Type B pancreatic cell (in vitro differentiated cells): ENCODE data around the gene TNFRSF6B. TPM values are rescaled to one million over a fixed set of nuclear protein-coding genes. Genes with fewer than 3 reads are reported as not detected.

Experiments used
- DNase-seq: peaks from one replicate; pipeline ENCODE4 v3.0.0; 2021; ENCODE audit warnings: mixed read lengths; ENCODE audit not compliant: unreplicated experiment; ENCODE audit errors: extremely low spot score
- H3K27ac Mint-ChIP-seq: 2 replicates; pipeline ENCODE4 v1.8.0; 2021; ENCODE audit warnings: mild to moderate bottlenecking, mixed read lengths
- H3K27me3 Mint-ChIP-seq: 2 replicates; pipeline ENCODE4 v1.8.0; 2021; ENCODE audit warnings: mixed read lengths
- H3K36me3 Mint-ChIP-seq: 2 replicates; pipeline ENCODE4 v1.8.0; 2021; ENCODE audit warnings: mixed read lengths
- H3K4me1 Mint-ChIP-seq: one replicate; pipeline ENCODE4 v1.8.0; 2021; ENCODE audit warnings: mixed read lengths; ENCODE audit not compliant: unreplicated experiment
- H3K4me3 Mint-ChIP-seq: 2 replicates; pipeline ENCODE4 v1.8.0; 2021; ENCODE audit warnings: mild to moderate bottlenecking, mixed read lengths
- H3K9me3 Mint-ChIP-seq: 2 replicates; pipeline ENCODE4 v1.8.0; 2021; ENCODE audit warnings: mixed read lengths
- CTCF ChIP-seq: fragments of 200-600 bp; sonication (generic); conservative IDR thresholded peaks from 2 replicates; pipeline ENCODE4 v1.5.0; 2021; ENCODE audit warnings: antibody characterized with exemption, mild to moderate bottlenecking
- total RNA-seq: library from RNA; stranded (reverse); gene quantifications from 2 replicates; pipeline ENCODE4 v1.2.1, GENCODE V29; 2021; ENCODE audit warnings: low replicate concordance

TNFRSF6B gene
- total RNA-seq, 1 donor from 2014 or later = not detected

GRCh38 chr20:63703471-63703975, 7.1 kb downstream of the TNFRSF6B start:
- Mint-ChIP-seq H3K36me3 (peaks cover 4% of the 10 kb centered on the region), H3K9me3 (no peaks in the 10 kb centered on the region), H3K4me3 (no peak overlapping the region), H3K27ac (no peak overlapping the region), H3K4me1 (peaks cover 8% of the 10 kb centered on the region), H3K27me3 (no peaks in the 10 kb centered on the region)
- no peak for TF ChIP-seq CTCF
- DNase-seq = peak; percentile 66

- Mint-ChIP-seq H3K9me3 (no peaks in the 10 kb centered on the region), H3K27me3 (no peaks in the 10 kb centered on the region), H3K4me3 (no peak overlapping the region), H3K27ac (no peak overlapping the region), H3K4me1 (peaks cover 12% of the 10 kb centered on the region), H3K36me3 (peaks cover 4% of the 10 kb centered on the region)
- no peak for DNase-seq
- no peak for TF ChIP-seq CTCF
Measured at GRCh38 chr20:63703976-63704748, 7.7 kb downstream of the TNFRSF6B start.

GRCh38 chr20:63704749-63705117, 8.3 kb downstream of the TNFRSF6B start:
- H3K36me3 Mint-ChIP-seq = peaks cover 4% of the 10 kb centered on the region
- no peak overlapping the region for H3K27ac Mint-ChIP-seq
- H3K4me3 Mint-ChIP-seq = peak overlapping the region; percentile 67
- H3K27me3 Mint-ChIP-seq = no peaks in the 10 kb centered on the region
- no peak for TF ChIP-seq CTCF
- DNase-seq = no peak
- no peaks in the 10 kb centered on the region for H3K9me3 Mint-ChIP-seq
- peaks cover 12% of the 10 kb centered on the region for H3K4me1 Mint-ChIP-seq

- no peak for TF ChIP-seq CTCF
- no peaks in the 10 kb centered on the region for H3K9me3 Mint-ChIP-seq
- no peak for DNase-seq
- peaks cover 14% of the 10 kb centered on the region for H3K4me1 Mint-ChIP-seq
- no peak overlapping the region for H3K27ac Mint-ChIP-seq
- H3K36me3 Mint-ChIP-seq = peaks cover 6% of the 10 kb centered on the region
- peak overlapping the region; percentile 67 for H3K4me3 Mint-ChIP-seq
- no peaks in the 10 kb centered on the region for H3K27me3 Mint-ChIP-seq
Measured at GRCh38 chr20:63705232-63706026, 9.0 kb downstream of the TNFRSF6B start.

DNA sequence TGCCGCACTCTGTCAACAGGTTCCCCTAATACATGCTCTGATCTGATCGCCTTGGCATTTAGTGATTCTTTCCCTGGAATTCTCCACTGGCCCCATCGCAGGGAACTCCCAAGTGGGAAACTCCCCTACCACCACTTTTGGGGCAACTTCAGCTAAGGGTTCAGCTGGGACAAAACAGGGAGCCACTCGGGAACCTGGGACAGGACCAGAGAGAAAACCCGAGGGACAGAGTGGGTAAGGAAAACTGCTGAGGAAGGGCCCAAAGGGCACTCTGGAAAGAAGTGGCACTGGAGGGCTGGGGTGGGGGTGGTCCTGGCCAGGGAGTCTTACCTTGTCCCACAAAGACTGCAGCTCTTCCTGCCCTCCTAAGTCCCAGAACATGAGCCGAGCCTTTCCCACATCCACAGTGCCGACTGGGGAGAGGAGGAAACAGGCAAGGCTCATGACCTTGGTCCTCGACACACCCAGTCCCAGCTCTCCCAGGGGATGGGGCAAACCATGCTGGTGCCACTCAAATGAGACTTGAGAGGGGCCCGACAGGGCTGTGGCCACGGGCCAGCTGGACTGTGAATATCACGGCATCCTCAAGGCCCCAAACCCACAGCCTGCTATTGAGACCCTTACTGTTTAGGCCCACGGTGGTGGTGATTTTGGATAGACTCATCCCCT, 9.7 kb downstream of the TNFRSF6B start:
- Mint-ChIP-seq H3K27me3 (no peaks in the 10 kb centered on the region), H3K27ac (peak overlapping the region; percentile 82), H3K36me3 (peaks cover 13% of the 10 kb centered on the region), H3K9me3 (no peaks in the 10 kb centered on the region), H3K4me3 (peak overlapping the region; percentile 88), H3K4me1 (peaks cover 19% of the 10 kb centered on the region)
- DNase-seq = no peak
- TF ChIP-seq CTCF = no peak
